Stimulated activated CD4-positive, alpha-beta T cell treated with anti-CD3 and anti-CD28 coated beads, Interleukin-2, amount 100 ng/mL, for 48 hours (primary cell): ENCODE results near the gene FUNDC2.
"Not testable (repeated sequence)": the region's sequence is repeated elsewhere in the genome, so short reads cannot be mapped to it uniquely, and the experiment has no call there.

Experiments
- DNase-seq, 2 donors: peaks; one replicate each; pipeline ENCODE4 v3.0.0-alpha.2; 2020

FUNDC2 gene

GRCh38 chrX:155026727-155027508 is at the start of gene FUNDC2:
Gene FUNDC2 (plus strand): TSS chrX:155026844. CDS start chrX:155026939, 95 bp downstream.
- DNase-seq: peak; percentile 82 to 83

GRCh38 chrX:154979629-154980028 is 47.0 kb upstream of the FUNDC2 start:
- DNase-seq: no peak

GRCh38 chrX:154980330-154981115 is 46.1 kb upstream of the FUNDC2 start:
- DNase-seq: peak; percentile 62 to 72

- DNase-seq: no peak
Measured at GRCh38 chrX:154981116-154981411, 45.6 kb upstream of the FUNDC2 start.

- DNase-seq: no peak
Measured at GRCh38 chrX:154986826-154987575, 39.6 kb upstream of the FUNDC2 start.

- no peak for DNase-seq
Measured at GRCh38 chrX:154987940-154988339, 38.7 kb upstream of the FUNDC2 start.

- DNase-seq: no peak
Measured at GRCh38 chrX:154988719-154989118, 37.9 kb upstream of the FUNDC2 start.

- DNase-seq: no peak
Measured at GRCh38 chrX:154990496-154990895, 36.1 kb upstream of the FUNDC2 start.

GRCh38 chrX:154991039-154991438 is 35.6 kb upstream of the FUNDC2 start:
- DNase-seq: peak; percentile 8 to 32

GRCh38 chrX:154991476-154991875 is 35.2 kb upstream of the FUNDC2 start:
- DNase-seq: no peak

GRCh38 chrX:154998204-154998880 is 28.3 kb upstream of the FUNDC2 start:
- no peak for DNase-seq

- no peak for DNase-seq
Measured at GRCh38 chrX:155000841-155001240, 25.8 kb upstream of the FUNDC2 start.

GRCh38 chrX:155001873-155002272 is 24.8 kb upstream of the FUNDC2 start:
- DNase-seq: no peak

GRCh38 chrX:155005190-155005589 is 21.5 kb upstream of the FUNDC2 start:
- DNase-seq: no peak

- DNase-seq: not testable (repeated sequence)
Measured at GRCh38 chrX:155006379-155006778, 20.3 kb upstream of the FUNDC2 start.

- not testable (repeated sequence) for DNase-seq
Measured at GRCh38 chrX:155006913-155007671, 19.6 kb upstream of the FUNDC2 start.

GRCh38 chrX:155008578-155008977 is 18.1 kb upstream of the FUNDC2 start:
- not testable (repeated sequence) for DNase-seq

- DNase-seq: no peak
Measured at GRCh38 chrX:155009994-155010472, 16.6 kb upstream of the FUNDC2 start.

- DNase-seq: no peak
Measured at GRCh38 chrX:155020591-155020990, 6.1 kb upstream of the FUNDC2 start.

- DNase-seq: no peak
Measured at GRCh38 chrX:155022585-155022984, 4.1 kb upstream of the FUNDC2 start, which contains the start of gene F8. Gene F8 (minus strand): TSS chrX:155022723. CDS start chrX:155022552, 171 bp downstream.

- DNase-seq: no peak
Measured at GRCh38 chrX:155023907-155024833, 2.5 kb upstream of the FUNDC2 start.
